K562 (cell line): Measurements from ENCODE around the gene SHBG.
A peak's percentile ranks its signal among the peaks of the same experiment; 100 is the strongest.

Source experiments
- BHLHE40 ChIP-seq: IDR thresholded peaks from 2 replicates; pipeline ENCODE4 v1.6.1; 2011; ENCODE audit warnings: low read length, improper control_type of control experiment
- CTCF ChIP-seq, 3 experiments: IDR thresholded peaks in 2 of 3; conservative IDR thresholded peaks in 1 of 3; 2 replicates each; pipeline ENCODE4 v1.5.1; 2011 to 2012; ENCODE audit warnings: low read length in 3 of 3, mild to moderate bottlenecking in 3 of 3, control low read depth in 2 of 3, improper control_type of control experiment in 1 of 3, inconsistent platforms in 1 of 3, low read depth in 1 of 3, mixed read lengths in 1 of 3, moderate library complexity in 1 of 3; ENCODE audit not compliant: insufficient read depth in 2 of 3
- LCOR ChIP-seq: sonication (generic); formaldehyde crosslinking; IDR thresholded peaks from 2 replicates; pipeline ENCODE4 v1.8.0; 2022; ENCODE audit warnings: mild to moderate bottlenecking, missing genetic modification reagents
- LEF1 ChIP-seq: fragments of 450-650 bp; IDR thresholded peaks from 2 replicates; pipeline ENCODE4 v1.6.1; 2016; ENCODE audit warnings: mild to moderate bottlenecking
- PCBP2 ChIP-seq: fragments of 200-400 bp; formaldehyde crosslinking; IDR thresholded peaks from 2 replicates; pipeline ENCODE4 v1.6.1; 2018; ENCODE audit warnings: low read length, low read depth, mild to moderate bottlenecking, moderate library complexity; ENCODE audit not compliant: poor library complexity, severe bottlenecking
- POLR2A ChIP-seq: fragments of 450-650 bp; conservative IDR thresholded peaks from 2 replicates; pipeline ENCODE4 v1.6.1; 2016
- TBP ChIP-seq: optimal IDR thresholded peaks from 2 replicates; pipeline ENCODE3; 2011; ENCODE audit warnings: low read depth, low read length, improper control_type of control experiment
- ZFPM2 ChIP-seq: fragments of 250-450 bp; sonication (Bioruptor Pico); IDR thresholded peaks from 2 replicates; pipeline ENCODE4 v1.5.1; 2022; ENCODE audit warnings: mild to moderate bottlenecking
- ZNF324 ChIP-seq: fragments of 250-450 bp; sonication (Bioruptor Pico); IDR thresholded peaks from 2 replicates; pipeline ENCODE4 v1.4.0; 2020; ENCODE audit warnings: mild to moderate bottlenecking
- ZNF830 ChIP-seq: fragments of 250-450 bp; sonication (Bioruptor Pico); IDR thresholded peaks from 2 replicates; pipeline ENCODE4 v1.5.0; 2021; ENCODE audit warnings: mild to moderate bottlenecking
- TF ChIP-seq, protein P1 (sequence below): sonication (generic); formaldehyde crosslinking; IDR thresholded peaks from 2 replicates; pipeline ENCODE4 v1.8.0; 2022; ENCODE audit warnings: mild to moderate bottlenecking, missing genetic modification reagents

GRCh38 chr17:7580604-7581575 lies 49.0 kb upstream of the SHBG start:
- no peak for TF ChIP-seq ZNF830 (CRISPR knock-in tag)
- TF ChIP-seq POLR2A, result no peak
- no peak for TF ChIP-seq CTCF (IDR thresholded peaks at IDR 0.05 in 2 of 3, conservative IDR thresholded peaks at IDR 0.05 in 1 of 3; ENCODE audit: insufficient read depth in 2 of 3, low read depth in 1 of 3, low read length in 3 of 3)
- no peak for TF ChIP-seq LCOR (CRISPR knock-in tag)
- no peak for TF ChIP-seq BHLHE40
- TF ChIP-seq ZFPM2 (CRISPR knock-in tag), result no peak
- no peak for TF ChIP-seq TBP
- TF ChIP-seq PCBP2, result no peak
- TF ChIP-seq, protein P1, sequence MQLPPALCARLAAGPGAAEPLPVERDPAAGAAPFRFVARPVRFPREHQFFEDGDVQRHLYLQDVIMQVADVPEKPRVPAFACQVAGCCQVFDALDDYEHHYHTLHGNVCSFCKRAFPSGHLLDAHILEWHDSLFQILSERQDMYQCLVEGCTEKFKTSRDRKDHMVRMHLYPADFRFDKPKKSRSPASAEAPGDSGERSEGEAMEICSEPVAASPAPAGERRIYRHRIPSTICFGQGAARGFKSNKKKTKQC (CRISPR knock-in tag), result peak; percentile 22; the same call in 1 of the 2 replicates
- no peak for TF ChIP-seq ZNF324 (CRISPR knock-in tag)
- TF ChIP-seq LEF1, result no peak
